SK-N-SH (cell line): ENCODE data around the gene SELENOP. TPM values are rescaled to one million over a fixed set of nuclear protein-coding genes. Genes with fewer than 3 reads are reported as not detected.

Source experiments
- CTCF ChIA-PET: fragments of 300-600, 350-600 bp; formaldehyde crosslinking; extraction: SDS; loops from one replicate; lab custom pipeline; 2021; lab: Yijun Ruan, JAX
- POLR2A ChIA-PET: fragments of 350-600 bp; sonication (Branson Sonifier 250); formaldehyde crosslinking; extraction: SDS; loops from one replicate; lab custom pipeline; 2020; ENCODE audit warnings: antibody characterized with exemption, inconsistent platforms; lab: Yijun Ruan, JAX
- DNase-seq: peaks from one replicate; pipeline ENCODE4 v3.0.0; 2012
- H2AFZ ChIP-seq: fragments of 200-600 bp; sonication (generic); 2 replicates; pipeline ENCODE4 v1.8.1; 2016; ENCODE audit warnings: antibody characterized with exemption, mild to moderate bottlenecking, low read depth
- H3F3A ChIP-seq: fragments of 200-600 bp; sonication (generic); replicated peaks from 2 replicates; pipeline ENCODE3; 2016; ENCODE audit warnings: antibody characterized with exemption, mild to moderate bottlenecking; ENCODE audit not compliant: insufficient read depth
- H3K27ac ChIP-seq, 2 experiments: fragments of 200-500 bp in 1 of 2; fragments of 200-600 bp in 1 of 2; sonication (Bioruptor generic) in 1 of 2; sonication (generic), shearing (Covaris generic) in 1 of 2; 2 replicates each; pipeline versions ENCODE4 v1.5.1 to v1.6.1; 2014 to 2016; ENCODE audit warnings: low read depth in 2 of 2, inconsistent platforms in 1 of 2, low read length in 1 of 2, mild to moderate bottlenecking in 1 of 2, mixed read lengths in 1 of 2
- H3K27me3 ChIP-seq: fragments of 200-600 bp; sonication (generic), shearing (Covaris generic); 2 replicates; pipeline ENCODE4 v1.6.1; 2016; ENCODE audit warnings: mixed run types; ENCODE audit not compliant: insufficient read depth
- H3K36me3 ChIP-seq, 2 experiments: fragments of 200-500 bp in 1 of 2; fragments of 200-600 bp in 1 of 2; sonication (Bioruptor generic) in 1 of 2; sonication (generic) in 1 of 2; replicated peaks in 1 of 2; 2 replicates each; pipeline versions ENCODE3 to v1.5.1; 2014 to 2016; ENCODE audit warnings: low read length in 1 of 2, mild to moderate bottlenecking in 1 of 2; ENCODE audit not compliant: insufficient read depth in 2 of 2, control insufficient read depth in 1 of 2
- H3K4me1 ChIP-seq, 2 experiments: fragments of 200-500 bp in 1 of 2; fragments of 200-600 bp in 1 of 2; sonication (Bioruptor generic) in 1 of 2; sonication (generic), shearing (Covaris generic) in 1 of 2; 2 replicates each; pipeline versions ENCODE4 v1.5.1 to v1.6.1; 2014 to 2016; ENCODE audit warnings: low read depth in 1 of 2, low read length in 1 of 2, mixed run types in 1 of 2; ENCODE audit not compliant: insufficient read depth in 2 of 2, control insufficient read depth in 1 of 2
- H3K4me2 ChIP-seq: fragments of 200-600 bp; sonication (generic), shearing (Covaris generic); 2 replicates; pipeline ENCODE4 v1.6.1; 2017; ENCODE audit warnings: mixed run types
- H3K4me3 ChIP-seq, 2 experiments: fragments of 200-500 bp in 1 of 2; fragments of 200-600 bp in 1 of 2; sonication (Bioruptor generic) in 1 of 2; sonication (generic), shearing (Covaris generic) in 1 of 2; 2 replicates each; pipeline versions ENCODE4 v1.5.1 to v1.8.1; 2014 to 2016; ENCODE audit warnings: low read depth in 2 of 2, inconsistent platforms in 1 of 2, low read length in 1 of 2, mild to moderate bottlenecking in 1 of 2, mixed read lengths in 1 of 2, moderate library complexity in 1 of 2
- H3K79me2 ChIP-seq: fragments of 200-600 bp; sonication (generic); 2 replicates; pipeline ENCODE4 v1.8.1; 2017; ENCODE audit warnings: mild to moderate bottlenecking; ENCODE audit not compliant: insufficient read depth
- H3K9ac ChIP-seq: fragments of 200-600 bp; sonication (generic); 2 replicates; pipeline ENCODE4 v1.6.1; 2017; ENCODE audit warnings: mixed run types
- H3K9me2 ChIP-seq: fragments of 200-600 bp; sonication (generic); 2 replicates; pipeline ENCODE4 v1.6.1; 2017; ENCODE audit warnings: mixed run types
- H3K9me3 ChIP-seq: fragments of 200-600 bp; sonication (generic); 2 replicates; pipeline ENCODE4 v1.6.1; 2017; ENCODE audit warnings: mixed run types, mild to moderate bottlenecking, moderate library complexity
- H4K20me1 ChIP-seq: fragments of 200-600 bp; sonication (generic); 2 replicates; pipeline ENCODE4 v1.6.1; 2017; ENCODE audit warnings: mild to moderate bottlenecking, mixed run types; ENCODE audit not compliant: insufficient read depth
- CHD2 ChIP-seq: fragments of 150-350 bp; IDR thresholded peaks from 2 replicates; pipeline ENCODE4 v1.6.1; 2018; ENCODE audit warnings: low read length; ENCODE audit not compliant: partially characterized antibody
- EP300 ChIP-seq, 2 experiments: IDR thresholded peaks; 2 replicates each; pipeline versions ENCODE4 v1.4.0 to v1.6.1; 2012; ENCODE audit warnings: borderline replicate concordance in 1 of 2, low read depth in 1 of 2, low read length in 1 of 2
- FOXJ3 ChIP-seq: sonication (generic); formaldehyde crosslinking; IDR thresholded peaks from 2 replicates; pipeline ENCODE4 v1.5.1; 2020; ENCODE audit warnings: mild to moderate bottlenecking, missing genetic modification reagents
- FOXM1 ChIP-seq: IDR thresholded peaks from 2 replicates; pipeline ENCODE4 v1.4.0; 2012; ENCODE audit warnings: low read depth, mild to moderate bottlenecking
- GATA2 ChIP-seq: sonication (generic); formaldehyde crosslinking; IDR thresholded peaks from 2 replicates; pipeline ENCODE4 v1.5.0; 2020; ENCODE audit warnings: mild to moderate bottlenecking, missing genetic modification reagents
- NFIC ChIP-seq: IDR thresholded peaks from 2 replicates; pipeline ENCODE4 v1.4.0; 2012; ENCODE audit warnings: borderline replicate concordance
- SIN3A ChIP-seq: IDR thresholded peaks from 2 replicates; pipeline ENCODE4 v1.6.1; 2012; ENCODE audit warnings: low read depth, mild to moderate bottlenecking, low read length, moderate library complexity, borderline replicate concordance
- TCF12 ChIP-seq: IDR thresholded peaks from 2 replicates; pipeline ENCODE4 v1.4.0; 2012
- TEAD4 ChIP-seq: IDR thresholded peaks from 2 replicates; pipeline ENCODE4 v1.4.0; 2012; ENCODE audit warnings: mild to moderate bottlenecking, borderline replicate concordance; ENCODE audit not compliant: insufficient read depth
- WGBS: methylation state at CpG from one replicate; pipeline ENCODE4 v1.1.6; 2017; ENCODE audit warnings: low lambda C conversion rate; 5-methylcytosine and 5-hydroxymethylcytosine counted together
- polyA plus RNA-seq, 3 experiments: library from polyadenylated mRNA; depleted of rRNA; stranded (reverse); fragments of >200 nt; gene quantifications; 2 replicates each; pipeline ENCODE4 v1.2.3, GENCODE V29; 2012
- TF ChIP-seq, protein P1 (sequence below): fragments of 200-600 bp; sonication (generic); IDR thresholded peaks from 2 replicates; pipeline ENCODE4 v1.6.1; 2017; ENCODE audit warnings: antibody characterized with exemption, mild to moderate bottlenecking, moderate library complexity
- TF ChIP-seq, protein P2 (sequence below): IDR thresholded peaks from 2 replicates; pipeline ENCODE4 v1.6.1; 2012; ENCODE audit warnings: mild to moderate bottlenecking, low read depth, low read length, moderate library complexity
- TF ChIP-seq, protein P3 (sequence below): IDR thresholded peaks from 2 replicates; pipeline ENCODE4; 2012
- TF ChIP-seq, protein P4 (sequence below): fragments of 150-350 bp; IDR thresholded peaks from 2 replicates; pipeline ENCODE4 v1.6.1; 2016; ENCODE audit warnings: mild to moderate bottlenecking, low read depth, low read length
- TF ChIP-seq, protein P5 (sequence below): IDR thresholded peaks from 2 replicates; pipeline ENCODE4 v1.4.0; 2012; ENCODE audit warnings: low read depth, borderline replicate concordance
- TF ChIP-seq, protein P6 (sequence below): IDR thresholded peaks from 2 replicates; pipeline ENCODE4 v1.4.0; 2012; ENCODE audit warnings: low read depth, borderline replicate concordance

SELENOP gene
- polyA plus RNA-seq, 1 of the 3 experiments (the other 2 are of a cell fraction): 0.08 TPM

DNA sequence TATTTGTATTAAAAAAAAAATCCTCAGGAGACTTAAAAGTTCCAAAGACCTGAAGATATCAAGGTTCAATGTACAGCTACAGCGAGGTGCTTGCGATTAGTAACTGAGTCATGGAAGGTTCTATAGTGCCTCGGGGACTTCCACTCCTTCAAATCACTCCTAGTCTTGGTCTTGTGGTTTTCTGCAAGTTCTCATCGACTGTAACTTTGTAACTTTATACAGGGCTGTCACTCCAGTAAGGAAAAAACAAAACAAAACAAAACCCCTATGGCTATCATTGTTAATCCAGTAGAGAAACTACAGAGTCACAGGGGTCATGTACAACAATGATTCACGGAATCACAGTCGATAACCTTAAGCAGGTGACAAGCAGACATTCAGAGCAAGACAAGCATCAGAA, 39.8 kb upstream of the SELENOP start:
- Histone ChIP-seq H3K9me2 (no peaks in the 10 kb centered on the region), H2AFZ (no peak overlapping the region), H3K4me1 (no peaks in the 10 kb centered on the region), H3K9me3 (no peaks in the 10 kb centered on the region), H3F3A (no peaks in the 10 kb centered on the region), H3K27ac (no peak overlapping the region), H3K79me2 (no peaks in the 10 kb centered on the region), H4K20me1 (no peaks in the 10 kb centered on the region), H3K4me2 (no peak overlapping the region), H3K9ac (no peak overlapping the region), H3K36me3 (no peaks in the 10 kb centered on the region), H3K27me3 (no peaks in the 10 kb centered on the region; the same call in 1 of the 2 replicates), H3K4me3 (no peak overlapping the region)
- 13% methylated on average over 6 of the region's 6 CpGs for WGBS
- TF ChIP-seq, protein P1, sequence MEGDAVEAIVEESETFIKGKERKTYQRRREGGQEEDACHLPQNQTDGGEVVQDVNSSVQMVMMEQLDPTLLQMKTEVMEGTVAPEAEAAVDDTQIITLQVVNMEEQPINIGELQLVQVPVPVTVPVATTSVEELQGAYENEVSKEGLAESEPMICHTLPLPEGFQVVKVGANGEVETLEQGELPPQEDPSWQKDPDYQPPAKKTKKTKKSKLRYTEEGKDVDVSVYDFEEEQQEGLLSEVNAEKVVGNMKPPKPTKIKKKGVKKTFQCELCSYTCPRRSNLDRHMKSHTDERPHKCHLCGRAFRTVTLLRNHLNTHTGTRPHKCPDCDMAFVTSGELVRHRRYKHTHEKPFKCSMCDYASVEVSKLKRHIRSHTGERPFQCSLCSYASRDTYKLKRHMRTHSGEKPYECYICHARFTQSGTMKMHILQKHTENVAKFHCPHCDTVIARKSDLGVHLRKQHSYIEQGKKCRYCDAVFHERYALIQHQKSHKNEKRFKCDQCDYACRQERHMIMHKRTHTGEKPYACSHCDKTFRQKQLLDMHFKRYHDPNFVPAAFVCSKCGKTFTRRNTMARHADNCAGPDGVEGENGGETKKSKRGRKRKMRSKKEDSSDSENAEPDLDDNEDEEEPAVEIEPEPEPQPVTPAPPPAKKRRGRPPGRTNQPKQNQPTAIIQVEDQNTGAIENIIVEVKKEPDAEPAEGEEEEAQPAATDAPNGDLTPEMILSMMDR: no peak
- no peak for TF ChIP-seq SIN3A
- no peak for TF ChIP-seq TCF12
- no peak for TF ChIP-seq CHD2
- TF ChIP-seq, protein P2, sequence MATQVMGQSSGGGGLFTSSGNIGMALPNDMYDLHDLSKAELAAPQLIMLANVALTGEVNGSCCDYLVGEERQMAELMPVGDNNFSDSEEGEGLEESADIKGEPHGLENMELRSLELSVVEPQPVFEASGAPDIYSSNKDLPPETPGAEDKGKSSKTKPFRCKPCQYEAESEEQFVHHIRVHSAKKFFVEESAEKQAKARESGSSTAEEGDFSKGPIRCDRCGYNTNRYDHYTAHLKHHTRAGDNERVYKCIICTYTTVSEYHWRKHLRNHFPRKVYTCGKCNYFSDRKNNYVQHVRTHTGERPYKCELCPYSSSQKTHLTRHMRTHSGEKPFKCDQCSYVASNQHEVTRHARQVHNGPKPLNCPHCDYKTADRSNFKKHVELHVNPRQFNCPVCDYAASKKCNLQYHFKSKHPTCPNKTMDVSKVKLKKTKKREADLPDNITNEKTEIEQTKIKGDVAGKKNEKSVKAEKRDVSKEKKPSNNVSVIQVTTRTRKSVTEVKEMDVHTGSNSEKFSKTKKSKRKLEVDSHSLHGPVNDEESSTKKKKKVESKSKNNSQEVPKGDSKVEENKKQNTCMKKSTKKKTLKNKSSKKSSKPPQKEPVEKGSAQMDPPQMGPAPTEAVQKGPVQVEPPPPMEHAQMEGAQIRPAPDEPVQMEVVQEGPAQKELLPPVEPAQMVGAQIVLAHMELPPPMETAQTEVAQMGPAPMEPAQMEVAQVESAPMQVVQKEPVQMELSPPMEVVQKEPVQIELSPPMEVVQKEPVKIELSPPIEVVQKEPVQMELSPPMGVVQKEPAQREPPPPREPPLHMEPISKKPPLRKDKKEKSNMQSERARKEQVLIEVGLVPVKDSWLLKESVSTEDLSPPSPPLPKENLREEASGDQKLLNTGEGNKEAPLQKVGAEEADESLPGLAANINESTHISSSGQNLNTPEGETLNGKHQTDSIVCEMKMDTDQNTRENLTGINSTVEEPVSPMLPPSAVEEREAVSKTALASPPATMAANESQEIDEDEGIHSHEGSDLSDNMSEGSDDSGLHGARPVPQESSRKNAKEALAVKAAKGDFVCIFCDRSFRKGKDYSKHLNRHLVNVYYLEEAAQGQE: no peak
- TF ChIP-seq, protein P3, sequence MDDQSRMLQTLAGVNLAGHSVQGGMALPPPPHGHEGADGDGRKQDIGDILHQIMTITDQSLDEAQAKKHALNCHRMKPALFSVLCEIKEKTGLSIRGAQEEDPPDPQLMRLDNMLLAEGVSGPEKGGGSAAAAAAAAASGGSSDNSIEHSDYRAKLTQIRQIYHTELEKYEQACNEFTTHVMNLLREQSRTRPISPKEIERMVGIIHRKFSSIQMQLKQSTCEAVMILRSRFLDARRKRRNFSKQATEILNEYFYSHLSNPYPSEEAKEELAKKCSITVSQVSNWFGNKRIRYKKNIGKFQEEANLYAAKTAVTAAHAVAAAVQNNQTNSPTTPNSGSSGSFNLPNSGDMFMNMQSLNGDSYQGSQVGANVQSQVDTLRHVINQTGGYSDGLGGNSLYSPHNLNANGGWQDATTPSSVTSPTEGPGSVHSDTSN: no peak
- TF ChIP-seq, protein P4, sequence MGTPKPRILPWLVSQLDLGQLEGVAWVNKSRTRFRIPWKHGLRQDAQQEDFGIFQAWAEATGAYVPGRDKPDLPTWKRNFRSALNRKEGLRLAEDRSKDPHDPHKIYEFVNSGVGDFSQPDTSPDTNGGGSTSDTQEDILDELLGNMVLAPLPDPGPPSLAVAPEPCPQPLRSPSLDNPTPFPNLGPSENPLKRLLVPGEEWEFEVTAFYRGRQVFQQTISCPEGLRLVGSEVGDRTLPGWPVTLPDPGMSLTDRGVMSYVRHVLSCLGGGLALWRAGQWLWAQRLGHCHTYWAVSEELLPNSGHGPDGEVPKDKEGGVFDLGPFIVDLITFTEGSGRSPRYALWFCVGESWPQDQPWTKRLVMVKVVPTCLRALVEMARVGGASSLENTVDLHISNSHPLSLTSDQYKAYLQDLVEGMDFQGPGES: no peak
- TF ChIP-seq, protein P5, sequence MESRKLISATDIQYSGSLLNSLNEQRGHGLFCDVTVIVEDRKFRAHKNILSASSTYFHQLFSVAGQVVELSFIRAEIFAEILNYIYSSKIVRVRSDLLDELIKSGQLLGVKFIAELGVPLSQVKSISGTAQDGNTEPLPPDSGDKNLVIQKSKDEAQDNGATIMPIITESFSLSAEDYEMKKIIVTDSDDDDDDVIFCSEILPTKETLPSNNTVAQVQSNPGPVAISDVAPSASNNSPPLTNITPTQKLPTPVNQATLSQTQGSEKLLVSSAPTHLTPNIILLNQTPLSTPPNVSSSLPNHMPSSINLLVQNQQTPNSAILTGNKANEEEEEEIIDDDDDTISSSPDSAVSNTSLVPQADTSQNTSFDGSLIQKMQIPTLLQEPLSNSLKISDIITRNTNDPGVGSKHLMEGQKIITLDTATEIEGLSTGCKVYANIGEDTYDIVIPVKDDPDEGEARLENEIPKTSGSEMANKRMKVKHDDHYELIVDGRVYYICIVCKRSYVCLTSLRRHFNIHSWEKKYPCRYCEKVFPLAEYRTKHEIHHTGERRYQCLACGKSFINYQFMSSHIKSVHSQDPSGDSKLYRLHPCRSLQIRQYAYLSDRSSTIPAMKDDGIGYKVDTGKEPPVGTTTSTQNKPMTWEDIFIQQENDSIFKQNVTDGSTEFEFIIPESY: no peak
- no peak for TF ChIP-seq EP300 (IDR thresholded peaks at IDR 0.05; ENCODE audit: borderline replicate concordance in 1 of 2, low read depth in 1 of 2, low read length in 1 of 2)
- TF ChIP-seq NFIC: no peak
- TF ChIP-seq TEAD4: no peak
- TF ChIP-seq FOXJ3 (CRISPR knock-in tag): no peak
- TF ChIP-seq FOXM1: no peak
- TF ChIP-seq, protein P6, sequence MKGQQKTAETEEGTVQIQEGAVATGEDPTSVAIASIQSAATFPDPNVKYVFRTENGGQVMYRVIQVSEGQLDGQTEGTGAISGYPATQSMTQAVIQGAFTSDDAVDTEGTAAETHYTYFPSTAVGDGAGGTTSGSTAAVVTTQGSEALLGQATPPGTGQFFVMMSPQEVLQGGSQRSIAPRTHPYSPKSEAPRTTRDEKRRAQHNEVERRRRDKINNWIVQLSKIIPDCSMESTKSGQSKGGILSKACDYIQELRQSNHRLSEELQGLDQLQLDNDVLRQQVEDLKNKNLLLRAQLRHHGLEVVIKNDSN: no peak
- TF ChIP-seq GATA2 (CRISPR knock-in tag): no peak
- no peak for DNase-seq
- POLR2A ChIA-PET: no interaction called here
- CTCF ChIA-PET: no interaction called here
